ENCODE data around the gene ETFA.

ETFA gene

GRCh38 chr15:76199106-76200082 is 111.9 kb downstream of the ETFA start:
- H3K4me1 ChIP-seq (ENCODE audit: control insufficient read depth in 5 of 5, insufficient read depth in 5 of 5, low read length in 5 of 5) = peaks cover 1 to 27% (median 23%) of the 10 kb centered on the region in 5 donors
- no peaks in the 10 kb centered on the region for H3K9me3 ChIP-seq (ENCODE audit: control insufficient read depth in 5 of 5, low read length in 5 of 5)
- peaks cover 0 to 19% (median 9%) of the 10 kb centered on the region in 5 donors for H3K36me3 ChIP-seq (ENCODE audit: control insufficient read depth in 5 of 5, insufficient read depth in 5 of 5, low read length in 5 of 5)
- H3K27me3 ChIP-seq (ENCODE audit: control insufficient read depth in 5 of 5, insufficient read depth in 4 of 5, low read length in 5 of 5) = no peaks in the 10 kb centered on the region
- no peak overlapping the region for H3K27ac ChIP-seq (ENCODE audit: low read depth, low read length)
- H3K4me3 ChIP-seq (ENCODE audit: low read depth in 1 of 5, low read length in 5 of 5) = no peak overlapping the region
- H3K9ac ChIP-seq (ENCODE audit: low read length in 5 of 5) = no peak overlapping the region

DNA sequence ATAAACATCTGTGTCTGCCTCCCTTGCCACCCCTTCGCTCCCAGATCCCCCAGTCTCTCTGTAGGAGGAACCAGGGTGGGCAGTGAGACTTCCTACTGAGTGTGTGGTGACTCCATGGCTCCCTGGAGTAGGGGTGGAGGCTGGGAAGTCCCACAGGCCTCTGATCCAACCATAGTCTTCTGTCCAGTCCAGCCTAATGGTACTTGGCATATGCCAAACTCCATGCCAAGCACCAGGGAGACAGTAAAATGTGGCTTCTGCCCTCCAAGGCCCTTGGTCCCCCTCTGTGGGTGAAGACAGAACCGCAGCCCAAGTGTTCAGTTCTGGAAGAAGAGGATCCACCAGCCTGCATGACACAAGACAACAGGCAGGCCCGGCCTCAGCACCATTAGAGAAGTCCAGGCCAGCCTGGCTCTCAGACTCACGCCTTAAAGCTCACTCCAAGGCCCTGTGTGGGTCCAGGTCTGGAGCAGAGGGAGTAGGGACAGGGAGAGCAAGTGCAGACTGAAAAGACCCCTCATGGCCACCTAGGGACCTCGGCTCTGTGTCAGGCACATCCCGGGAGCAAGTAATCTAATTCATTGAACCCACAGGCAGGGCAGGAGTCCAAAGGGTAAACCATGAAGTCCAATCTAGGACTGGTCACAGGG is 112.7 kb downstream of the ETFA start:
- Histone ChIP-seq H3K9ac (ENCODE audit: low read length in 5 of 5) (no peak overlapping the region), H3K4me1 (ENCODE audit: control insufficient read depth in 5 of 5, insufficient read depth in 5 of 5, low read length in 5 of 5) (peaks cover 1 to 27% (median 23%) of the 10 kb centered on the region in 5 donors), H3K27me3 (ENCODE audit: control insufficient read depth in 5 of 5, insufficient read depth in 4 of 5, low read length in 5 of 5) (peaks cover 0 to 1% (median 0%) of the 10 kb centered on the region in 5 donors), H3K27ac (ENCODE audit: low read depth, low read length) (no peak overlapping the region), H3K4me3 (ENCODE audit: low read depth in 1 of 5, low read length in 5 of 5) (no peak overlapping the region), H3K36me3 (ENCODE audit: control insufficient read depth in 5 of 5, insufficient read depth in 5 of 5, low read length in 5 of 5) (peaks cover 0 to 12% (median 4%) of the 10 kb centered on the region in 5 donors), H3K9me3 (ENCODE audit: control insufficient read depth in 5 of 5, low read length in 5 of 5) (no peaks in the 10 kb centered on the region)

DNA sequence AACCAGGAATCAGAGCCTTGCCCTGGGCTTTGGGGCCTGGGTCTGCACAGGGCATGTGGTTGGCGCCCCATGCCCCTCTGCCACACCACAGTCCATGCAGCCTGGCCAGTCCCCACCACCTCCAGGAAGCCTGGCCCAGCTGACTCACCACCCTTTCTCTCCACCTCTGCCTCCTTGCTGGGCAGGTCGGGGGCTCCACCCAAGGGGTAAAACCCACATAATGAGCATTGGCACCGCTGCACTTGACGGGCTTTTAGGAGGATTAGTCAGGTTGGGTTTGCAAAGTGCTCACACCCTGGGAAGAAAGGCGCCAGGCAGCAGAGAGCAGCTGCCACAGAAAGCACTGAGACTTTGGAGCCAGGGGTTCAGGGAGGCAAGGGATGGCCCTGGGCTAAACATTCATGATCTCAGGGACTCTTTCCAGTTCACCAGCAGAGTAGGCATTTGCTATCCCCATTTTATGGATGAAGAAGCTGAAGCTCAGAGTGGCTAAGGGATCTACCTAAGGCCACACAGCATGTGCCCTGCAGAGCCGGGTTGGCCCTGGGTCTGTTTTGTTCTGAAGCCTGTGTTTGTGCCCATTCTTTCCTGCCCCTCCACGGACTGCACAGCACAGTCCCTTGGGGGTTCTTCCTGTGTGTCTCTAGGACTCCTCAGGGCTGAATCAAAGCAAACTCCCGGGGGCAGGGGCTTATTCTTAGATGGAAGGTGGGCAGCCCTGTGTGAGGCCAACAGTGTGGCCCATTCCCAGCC is 113.4 kb downstream of the ETFA start:
- H3K9me3 ChIP-seq (ENCODE audit: control insufficient read depth in 5 of 5, low read length in 5 of 5) = no peaks in the 10 kb centered on the region
- H3K4me1 ChIP-seq (ENCODE audit: control insufficient read depth in 5 of 5, insufficient read depth in 5 of 5, low read length in 5 of 5) = peaks cover 1 to 27% (median 23%) of the 10 kb centered on the region in 5 donors
- peaks cover 0 to 7% (median 0%) of the 10 kb centered on the region in 5 donors for H3K36me3 ChIP-seq (ENCODE audit: control insufficient read depth in 5 of 5, insufficient read depth in 5 of 5, low read length in 5 of 5)
- no peak overlapping the region for H3K9ac ChIP-seq (ENCODE audit: low read length in 5 of 5)
- H3K27me3 ChIP-seq (ENCODE audit: control insufficient read depth in 5 of 5, insufficient read depth in 4 of 5, low read length in 5 of 5) = peaks cover under 1 to 5% (median 2%) of the 10 kb centered on the region in 5 donors
- H3K4me3 ChIP-seq (ENCODE audit: low read depth in 1 of 5, low read length in 5 of 5) = no peak overlapping the region
- H3K27ac ChIP-seq (ENCODE audit: low read depth, low read length) = no peak overlapping the region

- H3K9me3 ChIP-seq (ENCODE audit: control insufficient read depth in 5 of 5, low read length in 5 of 5) = no peaks in the 10 kb centered on the region
- no peak overlapping the region for H3K4me3 ChIP-seq (ENCODE audit: low read depth in 1 of 5, low read length in 5 of 5)
These were observed 114.7 kb downstream of the ETFA start for GRCh38 chr15:76196269-76197231.

GRCh38 chr15:76195506-76196268 is 115.6 kb downstream of the ETFA start:
- H3K9ac ChIP-seq (ENCODE audit: low read length in 5 of 5) = no peak overlapping the region
- H3K27ac ChIP-seq (ENCODE audit: low read depth, low read length) = no peak overlapping the region
- H3K9me3 ChIP-seq (ENCODE audit: control insufficient read depth in 5 of 5, low read length in 5 of 5) = no peaks in the 10 kb centered on the region
- H3K27me3 ChIP-seq (ENCODE audit: control insufficient read depth in 5 of 5, insufficient read depth in 4 of 5, low read length in 5 of 5) = peaks cover 12 to 21% (median 19%) of the 10 kb centered on the region in 5 donors
- no peak overlapping the region for H3K4me3 ChIP-seq (ENCODE audit: low read depth in 1 of 5, low read length in 5 of 5)
- H3K36me3 ChIP-seq (ENCODE audit: control insufficient read depth in 5 of 5, insufficient read depth in 5 of 5, low read length in 5 of 5) = no peaks in the 10 kb centered on the region
- H3K4me1 ChIP-seq (ENCODE audit: control insufficient read depth in 5 of 5, insufficient read depth in 5 of 5, low read length in 5 of 5) = peaks cover 1 to 33% (median 28%) of the 10 kb centered on the region in 5 donors

More at GRCh38 chr15:76196269-76197231, 114.7 kb downstream of the ETFA start:
- Histone ChIP-seq H3K9ac (ENCODE audit: low read length in 5 of 5) (no peak overlapping the region), H3K27me3 (ENCODE audit: control insufficient read depth in 5 of 5, insufficient read depth in 4 of 5, low read length in 5 of 5) (peaks cover 12 to 19% (median 14%) of the 10 kb centered on the region in 5 donors), H3K36me3 (ENCODE audit: control insufficient read depth in 5 of 5, insufficient read depth in 5 of 5, low read length in 5 of 5) (no peaks in the 10 kb centered on the region), H3K27ac (ENCODE audit: low read depth, low read length) (no peak overlapping the region), H3K4me1 (ENCODE audit: control insufficient read depth in 5 of 5, insufficient read depth in 5 of 5, low read length in 5 of 5) (peaks cover 1 to 27% (median 23%) of the 10 kb centered on the region in 5 donors)

- no peak overlapping the region for H3K27ac ChIP-seq (ENCODE audit: low read depth, low read length)
- H3K9ac ChIP-seq (ENCODE audit: low read length in 5 of 5) = no peak overlapping the region
- no peaks in the 10 kb centered on the region for H3K36me3 ChIP-seq (ENCODE audit: control insufficient read depth in 5 of 5, insufficient read depth in 5 of 5, low read length in 5 of 5)
- H3K9me3 ChIP-seq (ENCODE audit: control insufficient read depth in 5 of 5, low read length in 5 of 5) = no peaks in the 10 kb centered on the region
- no peak overlapping the region for H3K4me3 ChIP-seq (ENCODE audit: low read depth in 1 of 5, low read length in 5 of 5)
- H3K27me3 ChIP-seq (ENCODE audit: control insufficient read depth in 5 of 5, insufficient read depth in 4 of 5, low read length in 5 of 5) = peaks cover 18 to 35% (median 33%) of the 10 kb centered on the region in 5 donors
- H3K4me1 ChIP-seq (ENCODE audit: control insufficient read depth in 5 of 5, insufficient read depth in 5 of 5, low read length in 5 of 5) = peaks cover 1 to 30% (median 23%) of the 10 kb centered on the region in 5 donors
These were observed 117.3 kb downstream of the ETFA start for GRCh38 chr15:76193934-76194333.

- Histone ChIP-seq H3K27ac (ENCODE audit: low read depth, low read length) (no peak overlapping the region), H3K36me3 (ENCODE audit: control insufficient read depth in 5 of 5, insufficient read depth in 5 of 5, low read length in 5 of 5) (no peaks in the 10 kb centered on the region), H3K4me1 (ENCODE audit: control insufficient read depth in 5 of 5, insufficient read depth in 5 of 5, low read length in 5 of 5) (peaks cover 1 to 26% (median 22%) of the 10 kb centered on the region in 5 donors), H3K27me3 (ENCODE audit: control insufficient read depth in 5 of 5, insufficient read depth in 4 of 5, low read length in 5 of 5) (peaks cover 21 to 35% (median 34%) of the 10 kb centered on the region in 5 donors), H3K4me3 (ENCODE audit: low read depth in 1 of 5, low read length in 5 of 5) (no peak overlapping the region), H3K9me3 (ENCODE audit: control insufficient read depth in 5 of 5, low read length in 5 of 5) (no peaks in the 10 kb centered on the region), H3K9ac (ENCODE audit: low read length in 5 of 5) (no peak overlapping the region)
These were observed 118.6 kb downstream of the ETFA start for GRCh38 chr15:76192715-76193114.

GRCh38 chr15:76191539-76192244 is 119.6 kb downstream of the ETFA start:
- Histone ChIP-seq H3K9me3 (ENCODE audit: control insufficient read depth in 5 of 5, low read length in 5 of 5) (no peaks in the 10 kb centered on the region), H3K4me3 (ENCODE audit: low read depth in 1 of 5, low read length in 5 of 5) (no peak overlapping the region), H3K9ac (ENCODE audit: low read length in 5 of 5) (no peak overlapping the region), H3K36me3 (ENCODE audit: control insufficient read depth in 5 of 5, insufficient read depth in 5 of 5, low read length in 5 of 5) (no peaks in the 10 kb centered on the region), H3K4me1 (ENCODE audit: control insufficient read depth in 5 of 5, insufficient read depth in 5 of 5, low read length in 5 of 5) (peaks cover 1 to 26% (median 17%) of the 10 kb centered on the region in 5 donors), H3K27ac (ENCODE audit: low read depth, low read length) (no peak overlapping the region), H3K27me3 (ENCODE audit: control insufficient read depth in 5 of 5, insufficient read depth in 4 of 5, low read length in 5 of 5) (peaks cover 21 to 42% (median 40%) of the 10 kb centered on the region in 5 donors)

Data from subcutaneous abdominal adipose tissue (tissue), 5 donors.